HEK293T (cell line): Measurements from ENCODE around the gene COMMD10.

ENCODE experiments used
- CTCF ChIA-PET: fragments of 350-600 bp; formaldehyde crosslinking; extraction: SDS; loops from one replicate; lab custom pipeline; 2021; ENCODE audit warnings: antibody characterized with exemption, inconsistent platforms; lab: Yijun Ruan, JAX
- POLR2A ChIA-PET: fragments of 350-600 bp; formaldehyde crosslinking; extraction: SDS; loops from one replicate; lab custom pipeline; 2020; ENCODE audit warnings: antibody characterized with exemption, inconsistent platforms; lab: Yijun Ruan, JAX
- DNase-seq: peaks from one replicate; pipeline ENCODE4 v3.0.0; 2012; ENCODE audit warnings: mixed read lengths; ENCODE audit errors: extremely low spot score
- ARNT ChIP-seq: fragments of 450-650 bp; IDR thresholded peaks from 2 replicates; pipeline ENCODE4 v1.6.1; 2017; ENCODE audit warnings: mild to moderate bottlenecking
- BHLHE40 ChIP-seq: fragments of 450-650 bp; IDR thresholded peaks from 2 replicates; pipeline ENCODE4 v1.6.1; 2016; ENCODE audit warnings: mild to moderate bottlenecking, moderate library complexity, borderline replicate concordance
- CTBP1 ChIP-seq: fragments of 450-650 bp; IDR thresholded peaks from 2 replicates; pipeline ENCODE4 v1.6.1; 2016; ENCODE audit warnings: borderline replicate concordance
- ELF4 ChIP-seq: fragments of 450-650 bp; IDR thresholded peaks from 2 replicates; pipeline ENCODE4 v1.6.1; 2017; ENCODE audit warnings: antibody characterized with exemption
- FOXA1 ChIP-seq: fragments of 450-650 bp; IDR thresholded peaks from 2 replicates; pipeline ENCODE4 v1.6.1; 2016; ENCODE audit warnings: mild to moderate bottlenecking
- FOXK2 ChIP-seq: fragments of 450-650 bp; IDR thresholded peaks from 2 replicates; pipeline ENCODE4 v1.6.1; 2016; ENCODE audit warnings: mild to moderate bottlenecking
- FOXM1 ChIP-seq: fragments of 450-650 bp; IDR thresholded peaks from 2 replicates; pipeline ENCODE4 v1.6.1; 2017; ENCODE audit warnings: mild to moderate bottlenecking, borderline replicate concordance
- HDGF ChIP-seq: fragments of 450-650 bp; IDR thresholded peaks from 2 replicates; pipeline ENCODE4 v1.6.1; 2017; ENCODE audit warnings: antibody characterized with exemption, borderline replicate concordance
- L3MBTL2 ChIP-seq: fragments of 450-650 bp; conservative IDR thresholded peaks from 2 replicates; pipeline ENCODE4 v1.6.1; 2016; ENCODE audit warnings: mild to moderate bottlenecking
- LEF1 ChIP-seq: fragments of 450-650 bp; IDR thresholded peaks from 2 replicates; pipeline ENCODE4 v1.6.1; 2017; ENCODE audit warnings: mild to moderate bottlenecking, borderline replicate concordance
- NFRKB ChIP-seq: fragments of 450-650 bp; IDR thresholded peaks from 2 replicates; pipeline ENCODE4 v1.6.1; 2016; ENCODE audit warnings: mild to moderate bottlenecking, moderate library complexity
- SP1 ChIP-seq: fragments of 450-650 bp; IDR thresholded peaks from 2 replicates; pipeline ENCODE4 v1.6.1; 2017
- SUZ12 ChIP-seq: fragments of 450-650 bp; IDR thresholded peaks from 2 replicates; pipeline ENCODE4 v1.6.1; 2016; ENCODE audit warnings: mild to moderate bottlenecking
- TARDBP ChIP-seq: fragments of 450-650 bp; IDR thresholded peaks from 2 replicates; pipeline ENCODE4 v1.6.1; 2016
- ZNF384 ChIP-seq: fragments of 450-650 bp; IDR thresholded peaks from 2 replicates; pipeline ENCODE4 v1.6.1; 2016
- TF ChIP-seq, protein P1 (sequence below): fragments of 450-650 bp; IDR thresholded peaks from 2 replicates; pipeline ENCODE4 v1.6.1; 2016

Gene COMMD10

DNA sequence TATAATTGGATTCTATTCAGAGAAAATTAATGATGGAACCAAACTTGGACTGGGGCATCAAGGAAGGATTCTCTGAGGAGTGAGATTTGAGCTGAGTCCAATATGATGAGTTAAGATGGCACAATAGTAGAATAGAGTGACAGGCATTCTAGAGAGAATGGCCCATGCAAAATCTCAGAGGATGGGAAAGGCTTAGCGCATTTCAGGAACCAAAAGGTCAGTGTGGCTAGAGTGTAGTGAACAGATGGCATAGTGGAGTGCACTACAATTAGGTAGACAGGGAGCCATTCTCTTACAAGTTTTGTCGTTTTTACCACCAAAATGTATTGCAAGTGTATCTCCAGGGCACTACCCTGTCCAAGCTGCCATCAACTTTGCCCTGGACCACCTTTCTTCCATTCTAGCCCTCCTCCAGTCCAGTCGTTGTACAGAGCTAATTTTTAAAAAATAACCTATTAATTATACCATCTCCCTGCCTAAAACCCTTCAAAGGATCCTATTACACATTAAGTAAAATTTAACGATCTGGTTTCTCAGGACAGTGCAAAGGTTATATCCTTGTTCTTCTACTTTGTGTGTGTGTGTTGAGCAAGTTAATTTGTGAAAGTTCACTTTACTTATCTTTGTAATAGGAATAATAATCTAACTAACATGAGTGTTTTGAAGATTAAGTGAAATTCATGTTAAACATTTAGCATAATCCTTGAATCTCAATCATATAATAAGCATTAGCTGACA, 211.7 kb downstream of the COMMD10 start:
- CTCF ChIA-PET, result interaction anchor here (0.6 kb wide), 1 partner anchor 75 kb away, joined by 3 read pairs; no protein-coding TSS in a partner anchor
- POLR2A ChIA-PET, result no interaction called here
- TF ChIP-seq FOXA1 (no peak), SUZ12 (no peak), TARDBP (no peak), NFRKB (no peak), BHLHE40 (no peak), FOXM1 (no peak), CTBP1 (no peak), ZNF384 (no peak), FOXK2 (no peak), L3MBTL2 (no peak), ELF4 (no peak), ARNT (no peak)
- TF ChIP-seq, protein P1, sequence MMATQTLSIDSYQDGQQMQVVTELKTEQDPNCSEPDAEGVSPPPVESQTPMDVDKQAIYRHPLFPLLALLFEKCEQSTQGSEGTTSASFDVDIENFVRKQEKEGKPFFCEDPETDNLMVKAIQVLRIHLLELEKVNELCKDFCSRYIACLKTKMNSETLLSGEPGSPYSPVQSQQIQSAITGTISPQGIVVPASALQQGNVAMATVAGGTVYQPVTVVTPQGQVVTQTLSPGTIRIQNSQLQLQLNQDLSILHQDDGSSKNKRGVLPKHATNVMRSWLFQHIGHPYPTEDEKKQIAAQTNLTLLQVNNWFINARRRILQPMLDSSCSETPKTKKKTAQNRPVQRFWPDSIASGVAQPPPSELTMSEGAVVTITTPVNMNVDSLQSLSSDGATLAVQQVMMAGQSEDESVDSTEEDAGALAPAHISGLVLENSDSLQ, result no peak
- no peak for DNase-seq

DNA sequence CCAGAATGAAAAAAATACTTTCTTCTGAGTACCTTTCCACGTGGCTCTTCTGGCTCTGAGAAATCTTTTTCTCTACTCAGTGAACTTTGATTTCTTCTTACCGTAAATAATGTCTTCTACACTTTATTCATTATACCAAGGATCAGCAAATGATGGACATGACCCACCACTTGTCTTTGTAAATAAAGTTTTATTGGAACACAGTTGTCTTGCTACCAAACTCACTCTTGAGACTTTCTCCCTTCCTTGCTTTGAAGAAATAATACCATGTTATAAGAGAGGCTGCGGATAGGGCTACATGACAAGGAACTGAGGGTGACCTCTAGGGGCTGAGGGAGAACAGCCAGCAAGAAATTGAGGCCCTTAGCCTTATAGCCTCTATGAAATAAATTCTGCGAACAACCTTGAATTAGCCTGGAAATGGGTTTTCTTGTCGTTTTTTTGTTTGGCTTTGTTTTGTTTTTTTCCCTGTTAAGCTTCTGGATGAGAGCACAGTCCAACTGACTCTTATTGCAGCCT, 212.5 kb downstream of the COMMD10 start:
- POLR2A ChIA-PET, result no interaction called here
- CTCF ChIA-PET, result no interaction called here
- no peak for TF ChIP-seq CTBP1
- no peak for TF ChIP-seq SP1
- TF ChIP-seq ARNT, result no peak
- no peak for TF ChIP-seq ZNF384
- TF ChIP-seq TARDBP, result no peak
- TF ChIP-seq HDGF, result no peak
- no peak for TF ChIP-seq BHLHE40
- no peak for TF ChIP-seq SUZ12
- TF ChIP-seq FOXA1, result no peak
- no peak for DNase-seq

DNA sequence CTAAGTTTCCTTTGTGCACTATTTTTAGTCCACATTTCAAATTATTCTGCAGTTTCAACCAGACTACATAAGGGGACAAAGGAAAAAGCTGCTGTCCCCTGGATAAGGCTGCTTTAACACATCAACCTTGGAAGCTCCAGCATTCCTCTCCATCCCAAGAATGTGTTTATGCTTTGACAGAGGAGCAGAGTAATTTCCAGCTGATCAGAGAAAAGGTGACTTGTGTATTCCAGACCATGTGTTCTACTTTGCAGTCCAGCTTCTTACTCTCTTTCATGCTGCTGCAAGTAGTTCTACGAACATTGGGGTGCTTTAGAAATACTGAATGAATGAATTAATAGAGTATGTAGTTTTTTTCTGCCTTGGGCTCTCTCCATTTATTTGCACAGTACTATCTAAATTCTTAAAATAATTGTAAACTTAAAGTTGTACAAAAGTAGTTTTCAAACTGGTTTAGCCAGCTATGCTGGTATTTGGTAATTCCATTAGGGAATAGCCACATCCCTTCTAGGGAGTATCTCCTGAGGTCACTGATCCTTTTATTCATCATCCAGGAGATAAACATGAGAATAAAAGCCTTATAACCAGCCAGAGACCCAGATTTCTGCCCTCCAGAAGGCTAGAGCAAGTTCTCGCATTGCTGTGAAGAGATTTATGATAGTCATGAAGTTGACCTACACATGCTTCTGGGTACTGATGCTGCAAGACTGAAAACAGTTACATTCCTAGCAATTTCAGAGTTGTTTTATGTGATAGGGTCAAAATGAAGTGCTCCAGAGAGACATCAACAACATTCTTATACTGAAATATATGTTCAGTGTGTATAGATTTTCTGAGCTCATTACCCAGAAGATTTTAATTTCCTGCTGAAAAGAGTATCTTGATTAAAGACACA, 215.2 kb downstream of the COMMD10 start:
- ChIA-PET CTCF (no interaction called here), POLR2A (no interaction called here)
- no peak for DNase-seq
- TF ChIP-seq TARDBP, result no peak
- TF ChIP-seq ELF4, result no peak

DNA sequence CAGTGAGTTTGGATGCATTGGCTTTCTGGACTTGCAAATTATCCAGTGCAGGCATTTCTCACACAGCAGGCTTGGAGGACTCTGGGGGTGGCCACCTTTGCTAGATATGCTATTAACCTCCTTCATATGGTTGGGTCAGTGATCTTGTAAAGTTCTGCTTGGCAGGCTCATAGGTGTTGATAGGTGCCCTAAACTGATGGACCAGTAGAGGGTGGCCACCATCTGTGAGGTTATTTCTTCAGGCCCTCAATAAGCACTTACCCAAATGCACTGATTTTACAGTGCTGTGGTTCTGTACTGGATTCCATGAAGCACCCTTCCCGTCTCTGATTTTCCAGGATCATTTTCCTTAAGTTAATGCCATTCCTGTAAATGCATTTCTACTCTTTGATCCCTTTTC, 216.3 kb downstream of the COMMD10 start:
- POLR2A ChIA-PET, result no interaction called here
- CTCF ChIA-PET, result no interaction called here
- no peak for DNase-seq
- TF ChIP-seq TARDBP (no peak), FOXK2 (no peak), NFRKB (no peak), ZNF384 (no peak), CTBP1 (no peak), BHLHE40 (no peak), SP1 (no peak), FOXA1 (no peak), FOXM1 (no peak), SUZ12 (no peak)
- TF ChIP-seq, protein P1, result no peak

DNA sequence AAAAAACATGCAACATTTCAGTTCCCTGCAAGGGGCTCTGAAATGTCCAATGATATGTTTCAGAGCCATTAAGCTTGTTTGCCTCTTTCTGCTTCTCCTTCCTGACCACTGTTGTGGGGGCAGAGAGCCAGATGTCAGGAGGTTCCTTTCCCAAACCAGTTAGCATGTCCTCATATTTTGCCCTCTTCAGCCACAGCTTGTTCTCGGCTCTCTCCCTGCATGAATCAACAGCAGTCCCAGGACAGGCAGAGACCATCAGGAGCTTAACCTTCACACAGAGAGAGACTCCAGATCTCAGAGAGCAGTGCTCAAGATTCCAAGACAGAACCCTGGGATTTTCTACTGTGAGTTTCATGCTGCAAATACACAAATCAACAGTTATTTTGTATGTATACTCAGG, 218.5 kb downstream of the COMMD10 start:
- ChIA-PET CTCF (no interaction called here), POLR2A (no interaction called here)
- no peak for TF ChIP-seq CTBP1
- no peak for TF ChIP-seq ZNF384
- no peak for TF ChIP-seq L3MBTL2
- TF ChIP-seq TARDBP, result no peak
- no peak for TF ChIP-seq NFRKB
- no peak for TF ChIP-seq FOXM1
- TF ChIP-seq, protein P1, result no peak
- TF ChIP-seq FOXK2, result no peak
- no peak for TF ChIP-seq ARNT
- TF ChIP-seq LEF1, result no peak
- DNase-seq, result no peak

DNA sequence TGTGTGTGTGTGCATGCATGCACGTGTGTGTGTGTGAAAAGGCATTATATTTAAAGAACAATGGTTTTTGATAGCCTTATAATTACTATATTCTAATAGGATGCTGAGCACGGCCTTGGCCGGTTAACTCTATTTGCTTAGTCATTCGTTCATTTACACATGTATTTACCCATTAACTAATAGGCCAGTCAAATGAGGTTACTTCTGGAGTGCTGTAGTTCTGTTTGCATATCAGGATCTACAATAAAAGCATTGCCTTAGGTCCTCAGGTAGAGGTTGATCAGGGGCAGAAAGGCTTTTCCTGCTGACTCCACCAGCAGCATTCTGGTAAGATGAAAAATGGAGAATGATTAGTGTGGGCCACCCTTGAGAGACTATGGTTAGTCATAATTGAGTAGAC, 219.0 kb downstream of the COMMD10 start:
- TF ChIP-seq SP1 (no peak), TARDBP (no peak), ZNF384 (no peak), FOXM1 (no peak), FOXK2 (no peak), SUZ12 (no peak), L3MBTL2 (no peak), ARNT (no peak), HDGF (no peak), LEF1 (no peak), FOXA1 (no peak), BHLHE40 (no peak), NFRKB (no peak), ELF4 (no peak), CTBP1 (no peak)
- TF ChIP-seq, protein P1, result no peak
- CTCF ChIA-PET, result no interaction called here
- DNase-seq, result no peak
- POLR2A ChIA-PET, result no interaction called here
